ENCODE data around the gene ARL6IP5.
A peak's percentile ranks its signal among the peaks of the same experiment; 100 is the strongest.

Gene ARL6IP5

GRCh38 chr3:69085833-69086722 is 1.3 kb downstream of the ARL6IP5 start:
- DNase-seq (ENCODE audit: low read depth in 3 of 3, low spot score in 1 of 3), result peak; percentile 46 to 67 (median 58)

- no peak for DNase-seq (ENCODE audit: low read depth in 3 of 3, low spot score in 1 of 3)
Observed at GRCh38 chr3:69087030-69087791, 2.5 kb downstream of the ARL6IP5 start.

GRCh38 chr3:69088063-69088462 is 3.3 kb downstream of the ARL6IP5 start:
- DNase-seq (ENCODE audit: low read depth in 3 of 3, low spot score in 1 of 3), result no peak

- DNase-seq (ENCODE audit: low read depth in 3 of 3, low spot score in 1 of 3), result no peak
Observed at GRCh38 chr3:69090021-69090420, 5.3 kb downstream of the ARL6IP5 start.

GRCh38 chr3:69091389-69092029 is 6.8 kb downstream of the ARL6IP5 start:
- no peak for DNase-seq (ENCODE audit: low read depth in 3 of 3, low spot score in 1 of 3)

- DNase-seq (ENCODE audit: low read depth in 3 of 3, low spot score in 1 of 3), result no peak
Observed at GRCh38 chr3:69092030-69092516, 7.3 kb downstream of the ARL6IP5 start.

GRCh38 chr3:69094467-69095205 is 9.9 kb downstream of the ARL6IP5 start:
- DNase-seq (ENCODE audit: low read depth in 3 of 3, low spot score in 1 of 3), result no peak

GRCh38 chr3:69095636-69096035 is 10.9 kb downstream of the ARL6IP5 start:
- DNase-seq (ENCODE audit: low read depth in 3 of 3, low spot score in 1 of 3), result no peak

GRCh38 chr3:69096299-69096698 is 11.6 kb downstream of the ARL6IP5 start:
- no peak for DNase-seq (ENCODE audit: low read depth in 3 of 3, low spot score in 1 of 3)

- DNase-seq (ENCODE audit: low read depth in 3 of 3, low spot score in 1 of 3), result no peak
Observed at GRCh38 chr3:69097407-69098086, 12.8 kb downstream of the ARL6IP5 start.

- DNase-seq (ENCODE audit: low read depth in 3 of 3, low spot score in 1 of 3), result no peak
Observed at GRCh38 chr3:69099576-69099975, 14.8 kb downstream of the ARL6IP5 start.

- DNase-seq (ENCODE audit: low read depth in 3 of 3, low spot score in 1 of 3), result no peak
Observed at GRCh38 chr3:69102384-69102783, 17.6 kb downstream of the ARL6IP5 start.

- DNase-seq (ENCODE audit: low read depth in 3 of 3, low spot score in 1 of 3), result no peak
Observed at GRCh38 chr3:69103123-69103522, 18.4 kb downstream of the ARL6IP5 start.

GRCh38 chr3:69104586-69104985 is 19.8 kb downstream of the ARL6IP5 start:
- no peak for DNase-seq (ENCODE audit: low read depth in 3 of 3, low spot score in 1 of 3)

- no peak for DNase-seq (ENCODE audit: low read depth in 3 of 3, low spot score in 1 of 3)
Observed at GRCh38 chr3:69105320-69105719, 20.6 kb downstream of the ARL6IP5 start.

- DNase-seq (ENCODE audit: low read depth in 3 of 3, low spot score in 1 of 3), result no peak
Observed at GRCh38 chr3:69107841-69108240, 23.1 kb downstream of the ARL6IP5 start.

- no peak for DNase-seq (ENCODE audit: low read depth in 3 of 3, low spot score in 1 of 3)
Observed at GRCh38 chr3:69108811-69109210, 24.1 kb downstream of the ARL6IP5 start.

- DNase-seq (ENCODE audit: low read depth in 3 of 3, low spot score in 1 of 3), result no peak
Observed at GRCh38 chr3:69110941-69111546, 26.3 kb downstream of the ARL6IP5 start.

GRCh38 chr3:69113536-69113935 is 28.8 kb downstream of the ARL6IP5 start:
- DNase-seq (ENCODE audit: low read depth in 3 of 3, low spot score in 1 of 3), result no peak

- no peak for DNase-seq (ENCODE audit: low read depth in 3 of 3, low spot score in 1 of 3)
Observed at GRCh38 chr3:69115731-69116130, 31.0 kb downstream of the ARL6IP5 start.

Data from stimulated activated CD4-positive, alpha-beta T cell treated with anti-CD3 and anti-CD28 coated beads, TNF-alpha, amount 100 ng/mL, for 1 hour (primary cell).